SK-N-SH treated with all-trans-retinoic acid at 6 μM for 48 hours (cell line): ENCODE measurements around the gene NOL3.

Experiments used
- CREB5 ChIP-seq: fragments of 250-450 bp; sonication (Bioruptor Pico); IDR thresholded peaks from 2 replicates; pipeline ENCODE4 v1.5.1; 2020; ENCODE audit warnings: low read depth, mild to moderate bottlenecking, moderate library complexity
- CSRNP3 ChIP-seq: fragments of 250-450 bp; sonication (Bioruptor Pico); IDR thresholded peaks from 2 replicates; pipeline ENCODE4 v1.5.1; 2021; ENCODE audit warnings: mild to moderate bottlenecking, moderate library complexity
- GLIS3 ChIP-seq: fragments of 250-450 bp; sonication (Bioruptor Pico); IDR thresholded peaks from 2 replicates; pipeline ENCODE4 v1.5.0; 2020; ENCODE audit warnings: mild to moderate bottlenecking, moderate library complexity
- ISL1 ChIP-seq: fragments of 250-450 bp; sonication (Bioruptor Pico); IDR thresholded peaks from 2 replicates; pipeline ENCODE4 v2.1.2; 2022; ENCODE audit warnings: mild to moderate bottlenecking, moderate library complexity
- OSR1 ChIP-seq: fragments of 250-450 bp; sonication (Bioruptor Pico); IDR thresholded peaks from 2 replicates; pipeline ENCODE4 v1.8.0; 2022; ENCODE audit warnings: moderate library complexity, mild to moderate bottlenecking, inconsistent platforms
- PATZ1 ChIP-seq: fragments of 250-450 bp; sonication (Bioruptor Pico); IDR thresholded peaks from 2 replicates; pipeline ENCODE4 v1.8.0; 2020; ENCODE audit warnings: mild to moderate bottlenecking, moderate library complexity, borderline replicate concordance
- RARB ChIP-seq: fragments of 250-450 bp; sonication (Bioruptor Pico); IDR thresholded peaks from 2 replicates; pipeline ENCODE4 v1.8.0; 2021; ENCODE audit warnings: mild to moderate bottlenecking, moderate library complexity
- ZFP3 ChIP-seq: fragments of 250-450 bp; sonication (Bioruptor Pico); IDR thresholded peaks from 2 replicates; pipeline ENCODE4 v1.5.0; 2020; ENCODE audit warnings: mild to moderate bottlenecking, moderate library complexity
- ZFP30 ChIP-seq: fragments of 450-650 bp; formaldehyde crosslinking; IDR thresholded peaks from 2 replicates; pipeline ENCODE4 v1.5.0; 2022; ENCODE audit warnings: mild to moderate bottlenecking, moderate library complexity

- TF ChIP-seq ZFP3 (CRISPR knock-in tag) (no peak), OSR1 (no peak), PATZ1 (CRISPR knock-in tag) (no peak), GLIS3 (CRISPR knock-in tag) (no peak), RARB (CRISPR knock-in tag) (no peak), CREB5 (CRISPR knock-in tag) (no peak), CSRNP3 (CRISPR knock-in tag) (no peak), ZFP30 (CRISPR knock-in tag) (no peak), ISL1 (CRISPR knock-in tag) (no peak)
These were observed 15.4 kb downstream of the NOL3 start for GRCh38 chr16:67185651-67186134.
